Thymus (tissue), 14 donors: Measurements from ENCODE around the gene OVOL3. TPM values are rescaled to one million over a fixed set of nuclear protein-coding genes. Genes with fewer than 3 reads are reported as not detected.
"Not testable (repeated sequence)": the region's sequence is repeated elsewhere in the genome, so short reads cannot be mapped to it uniquely, and the experiment has no call there.

Experiments used
- DNase-seq, 9 donors: peaks; one replicate each; pipeline ENCODE4 v3.0.0-alpha.2; 2013; ENCODE audit warnings: low spot score in 9 of 9, low read depth in 6 of 9, missing footprints in 1 of 9
- H3K27ac ChIP-seq, 2 donors: one replicate each; pipeline ENCODE4 v1.5.1; 2013; ENCODE audit warnings: control low read depth in 1 of 2, low read depth in 1 of 2, low read length in 1 of 2, mild to moderate bottlenecking in 1 of 2, moderate library complexity in 1 of 2
- H3K27me3 ChIP-seq, 2 donors: one replicate each; pipeline ENCODE4 v1.5.1; 2013; ENCODE audit warnings: low read length in 1 of 2; ENCODE audit not compliant: control insufficient read depth in 2 of 2, insufficient read depth in 1 of 2
- H3K36me3 ChIP-seq, 2 donors: one replicate each; pipeline ENCODE4 v1.5.1; 2013; ENCODE audit warnings: low read length in 1 of 2, mild to moderate bottlenecking in 1 of 2, moderate library complexity in 1 of 2; ENCODE audit not compliant: control insufficient read depth in 2 of 2, insufficient read depth in 2 of 2
- H3K4me1 ChIP-seq, 2 donors: one replicate each; pipeline ENCODE4 v1.5.1; 2013; ENCODE audit warnings: low read length in 2 of 2; ENCODE audit not compliant: control insufficient read depth in 2 of 2, insufficient read depth in 2 of 2
- H3K4me3 ChIP-seq, 2 donors: one replicate each; pipeline ENCODE4 v1.5.1; 2013; ENCODE audit warnings: low read length in 2 of 2, control low read depth in 1 of 2, mild to moderate bottlenecking in 1 of 2
- H3K9me3 ChIP-seq, 2 donors: one replicate each; pipeline ENCODE4 v1.5.1; 2013; ENCODE audit warnings: low read length in 1 of 2, mild to moderate bottlenecking in 1 of 2; ENCODE audit not compliant: control insufficient read depth in 2 of 2, insufficient read depth in 1 of 2
- WGBS: extraction: QIAGEN DNeasy Blood & Tissue Kit; methylation state at CpG from one replicate; pipeline ENCODE4 v1.1.7; 2013; 5-methylcytosine and 5-hydroxymethylcytosine counted together
- long read RNA-seq, 10 donors: transcript quantifications; one replicate each; lab custom pipeline, GENCODE V29; 2026
- polyA plus RNA-seq: library from polyadenylated mRNA; stranded (reverse); fragments of 200-250 nt; gene quantifications from one replicate; pipeline ENCODE4 v1.2.3, GENCODE V29; 2013
- total RNA-seq: library from RNA; stranded (reverse); fragments of 120-200 nt; gene quantifications from one replicate; pipeline ENCODE4 v1.2.4, GENCODE V29; 2013
- donor health status: healthy.

The OVOL3 gene
- not detected for total RNA-seq
- polyA plus RNA-seq: 0.11 TPM
- long read RNA-seq, donor 1: 0 reads
- long read RNA-seq, donor 2: 0 reads
- long read RNA-seq, donor 3: 0 reads
- long read RNA-seq, donor 4: 0 reads
- long read RNA-seq, donor 5: 0 reads
- long read RNA-seq, donor 6: 0 reads
- long read RNA-seq, donor 7: 0 reads
- long read RNA-seq, donor 8: 0 reads
- long read RNA-seq, donor 9, partial matches to known transcripts: 6 of 43 reads
- long read RNA-seq, donor 9, other reads (novel, unspliced or antisense): 37 of 43 reads
- long read RNA-seq, donor 10: 0 reads

DNA sequence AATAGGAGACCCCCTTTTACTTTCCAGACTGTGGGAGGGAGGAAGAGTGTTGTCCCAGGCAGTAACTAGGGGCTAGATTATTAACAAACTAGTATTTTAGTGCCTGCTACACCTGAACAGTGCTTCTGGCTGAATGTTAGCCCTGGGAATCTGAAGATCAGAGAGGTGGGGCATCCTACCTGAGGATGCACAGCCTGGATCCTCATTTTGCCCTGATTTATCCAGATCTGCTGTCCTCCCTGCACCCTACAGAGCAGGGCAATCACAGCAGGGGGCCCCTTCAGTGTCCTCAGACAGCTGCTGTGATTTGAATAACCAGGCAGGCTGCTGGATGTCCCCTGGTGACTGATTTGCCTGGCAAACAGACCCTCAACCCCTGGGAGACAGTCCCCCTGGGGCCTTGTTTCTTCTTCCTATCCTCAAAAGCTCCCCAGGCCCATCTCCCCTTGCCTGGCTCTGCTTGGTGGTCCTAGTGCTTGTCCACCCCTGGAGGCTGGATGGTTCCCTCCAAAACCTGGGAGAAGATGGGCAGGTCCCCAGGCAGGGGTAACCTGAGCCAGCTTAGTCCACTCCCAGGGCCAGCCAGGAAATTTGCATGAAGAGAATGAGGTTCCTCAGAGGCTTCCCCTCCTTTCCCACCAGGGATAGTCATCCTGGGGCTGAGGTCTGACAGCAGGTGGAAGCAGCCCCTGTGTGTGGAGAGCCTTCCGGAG lies at the start of gene OVOL3:
Gene OVOL3, plus strand, starts transcription at position 657 of the 713 bp plus-strand sequence. CDS start 60 bp downstream, outside the sequence.
- peaks cover 6 to 13% of the 10 kb centered on the region in 2 donors for H3K4me1 ChIP-seq
- WGBS: 100% methylated on average over 1 of the region's 1 CpG
- H3K36me3 ChIP-seq: peaks cover 11 to 27% of the 10 kb centered on the region in 2 donors
- DNase-seq: no peak
- H3K27me3 ChIP-seq: no peaks in the 10 kb centered on the region
- no peak within 1 kb of the TSS for H3K4me3 ChIP-seq
- no peak within 1 kb of the TSS for H3K27ac ChIP-seq
- no peaks in the 10 kb centered on the region for H3K9me3 ChIP-seq

DNA sequence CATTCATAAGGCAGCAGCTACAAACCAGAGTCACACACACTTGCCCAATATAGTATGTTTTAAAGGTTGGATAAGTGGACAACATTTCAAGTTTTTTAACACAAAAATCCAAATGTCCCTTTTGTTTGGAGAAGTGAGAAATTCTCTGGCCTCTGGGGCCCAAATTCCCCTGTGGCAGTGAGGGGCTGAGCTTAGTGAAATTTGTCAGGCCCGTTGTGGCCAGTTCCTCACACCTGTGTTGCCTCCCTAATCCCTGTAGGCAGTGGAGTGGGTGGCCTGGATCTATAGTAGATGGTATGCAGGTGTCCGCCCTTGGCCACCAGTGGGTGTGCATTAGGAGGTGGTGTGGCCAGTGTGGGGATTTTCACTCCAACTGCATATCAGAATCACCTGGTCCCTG lies 49.6 kb upstream of the OVOL3 start:
- Histone ChIP-seq H3K27me3 (no peaks in the 10 kb centered on the region), H3K4me3 (no peak overlapping the region), H3K9me3 (no peaks in the 10 kb centered on the region), H3K4me1 (peaks cover 0 to 6% of the 10 kb centered on the region in 2 donors), H3K36me3 (peaks cover 47 to 53% of the 10 kb centered on the region in 2 donors), H3K27ac (no peak overlapping the region)
- WGBS: 99% methylated on average over 2 of the region's 2 CpGs
- no peak for DNase-seq

DNA sequence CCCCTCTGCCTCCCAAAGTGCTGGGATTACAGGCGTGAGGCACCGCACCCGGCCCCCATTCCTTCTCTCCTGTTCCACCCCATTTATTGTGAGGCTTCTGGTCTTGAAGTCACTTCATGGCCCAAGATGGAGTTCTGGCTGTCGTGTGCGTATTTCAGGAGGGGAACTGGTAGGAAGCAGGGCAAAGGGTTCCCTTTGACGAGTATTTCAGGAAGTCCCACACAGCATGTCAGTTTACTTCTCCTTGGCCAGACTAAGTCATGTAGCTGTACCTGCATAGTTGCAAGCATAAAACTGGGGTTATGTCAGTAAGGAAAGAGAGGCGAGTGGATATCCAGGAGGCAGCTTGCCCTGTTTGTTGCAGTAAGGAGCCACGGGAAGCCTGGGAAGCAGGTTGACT lies 46.1 kb upstream of the OVOL3 start:
- no peaks in the 10 kb centered on the region for H3K9me3 ChIP-seq
- 97% methylated on average over 8 of the region's 8 CpGs for WGBS
- H3K4me3 ChIP-seq: no peak overlapping the region
- peaks cover 51 to 63% of the 10 kb centered on the region in 2 donors for H3K36me3 ChIP-seq
- H3K4me1 ChIP-seq: no peaks in the 10 kb centered on the region
- DNase-seq: no peak
- no peak overlapping the region for H3K27ac ChIP-seq
- no peaks in the 10 kb centered on the region for H3K27me3 ChIP-seq

DNA sequence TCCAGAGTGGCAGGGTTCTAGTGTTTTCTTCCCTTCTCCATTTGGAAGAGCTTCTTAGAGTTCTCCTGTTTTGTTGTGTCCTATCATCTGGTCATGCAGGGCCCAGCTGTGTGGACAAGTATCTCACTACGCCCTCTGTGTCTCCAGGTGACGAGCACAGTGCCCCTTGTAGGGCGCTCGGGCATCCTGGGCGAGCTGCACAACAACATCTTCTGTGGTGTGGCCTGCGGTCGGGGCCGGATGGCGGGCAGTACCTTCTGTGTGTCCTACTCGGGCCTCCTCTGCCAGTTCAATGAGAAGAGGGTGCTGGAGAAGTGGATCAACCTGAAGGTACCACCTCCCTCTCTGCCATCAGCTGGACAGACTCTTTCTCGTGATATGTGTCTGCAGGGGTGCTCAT lies 43.3 kb upstream of the OVOL3 start:
- Histone ChIP-seq H3K4me3 (no peak overlapping the region), H3K36me3 (peaks cover 49 to 66% of the 10 kb centered on the region in 2 donors), H3K27ac (no peak overlapping the region), H3K27me3 (no peaks in the 10 kb centered on the region), H3K9me3 (no peaks in the 10 kb centered on the region), H3K4me1 (no peaks in the 10 kb centered on the region)
- DNase-seq: no peak
- 93% methylated on average over 11 of the region's 11 CpGs for WGBS

- peaks cover 49 to 67% of the 10 kb centered on the region in 2 donors for H3K36me3 ChIP-seq
- not testable (repeated sequence) for H3K4me1 ChIP-seq, H3K27ac ChIP-seq, DNase-seq, H3K4me3 ChIP-seq, H3K9me3 ChIP-seq, H3K27me3 ChIP-seq
- WGBS: 98% methylated on average over 54 of the region's 57 CpGs
These were observed 42.0 kb upstream of the OVOL3 start for GRCh38 chr19:36068810-36069499.

GRCh38 chr19:36072081-36072480 lies 38.9 kb upstream of the OVOL3 start:
- H3K4me3 ChIP-seq: no peak overlapping the region
- no peaks in the 10 kb centered on the region for H3K4me1 ChIP-seq
- WGBS: 92% methylated on average over 8 of the region's 8 CpGs
- H3K36me3 ChIP-seq: peaks cover 30 to 56% of the 10 kb centered on the region in 2 donors
- H3K27ac ChIP-seq: no peak overlapping the region
- no peak for DNase-seq
- H3K27me3 ChIP-seq: no peaks in the 10 kb centered on the region
- no peaks in the 10 kb centered on the region for H3K9me3 ChIP-seq

- H3K27me3 ChIP-seq: no peaks in the 10 kb centered on the region
- peaks cover 19 to 52% of the 10 kb centered on the region in 2 donors for H3K36me3 ChIP-seq
- H3K4me1 ChIP-seq: no peaks in the 10 kb centered on the region
- WGBS: 94% methylated on average over 10 of the region's 10 CpGs
- no peak for DNase-seq
- H3K9me3 ChIP-seq: no peaks in the 10 kb centered on the region
- H3K4me3 ChIP-seq: no peak overlapping the region
- no peak overlapping the region for H3K27ac ChIP-seq
These were observed 37.6 kb upstream of the OVOL3 start for GRCh38 chr19:36073121-36073876.

DNA sequence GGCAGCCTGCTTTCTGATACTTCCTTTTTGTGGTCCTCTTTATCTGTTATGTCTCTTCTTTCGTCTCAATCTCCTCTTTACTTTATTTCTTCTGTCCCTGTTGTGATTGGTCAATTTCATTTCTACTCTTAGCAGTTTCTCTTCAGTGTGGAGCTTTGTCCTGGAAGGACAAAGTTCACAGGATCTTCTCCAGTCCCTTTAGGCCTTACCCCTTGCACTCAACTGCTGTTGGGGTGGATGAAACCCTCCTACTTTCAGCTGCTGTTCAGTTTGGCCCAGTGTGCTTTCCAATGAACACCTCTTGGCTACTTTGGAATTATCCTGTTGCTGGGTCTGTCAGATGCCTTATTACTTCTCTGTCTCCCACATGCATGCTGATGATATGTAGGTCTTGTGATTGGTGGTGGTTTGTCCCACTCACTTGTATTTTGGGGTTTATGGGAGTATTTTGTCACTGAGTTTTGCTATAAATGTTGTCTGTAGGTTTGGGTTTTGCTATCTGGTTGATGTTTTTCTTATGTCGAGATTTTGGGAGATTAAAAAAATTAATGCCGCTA lies 31.5 kb upstream of the OVOL3 start:
- H3K4me1 ChIP-seq: no peaks in the 10 kb centered on the region
- no peak overlapping the region for H3K27ac ChIP-seq
- no peaks in the 10 kb centered on the region for H3K27me3 ChIP-seq
- no peak overlapping the region for H3K4me3 ChIP-seq
- no peak for DNase-seq
- no peaks in the 10 kb centered on the region for H3K9me3 ChIP-seq
- WGBS: 97% methylated on average over 3 of the region's 3 CpGs
- H3K36me3 ChIP-seq: peaks cover 38 to 56% of the 10 kb centered on the region in 2 donors
